Hepatocyte (in vitro differentiated cells): ENCODE results near the gene KMT5B. TPM values are rescaled to one million over a fixed set of nuclear protein-coding genes. Genes with fewer than 3 reads are reported as not detected.
A peak's percentile ranks its signal among the peaks of the same experiment; 100 is the strongest.

Experiments
- DNase-seq: peaks from one replicate; pipeline ENCODE4 v3.0.0-alpha.2; 2016; ENCODE audit warnings: low spot score
- H2AFZ ChIP-seq: fragments of 200-600 bp; sonication (generic); 2 replicates; pipeline ENCODE4 v1.6.0; 2016; ENCODE audit warnings: antibody characterized with exemption, mild to moderate bottlenecking
- H3K27ac ChIP-seq: fragments of 200-600 bp; sonication (generic); 2 replicates; pipeline ENCODE4 v1.5.1; 2016; ENCODE audit warnings: mild to moderate bottlenecking
- H3K27me3 ChIP-seq: fragments of 200-600 bp; sonication (generic); 2 replicates; pipeline ENCODE4 v1.6.1; 2016
- H3K36me3 ChIP-seq: fragments of 200-600 bp; sonication (generic); replicated peaks from 2 replicates; pipeline ENCODE4 v1.5.1; 2016; ENCODE audit warnings: low read depth; ENCODE audit not compliant: insufficient read depth
- H3K4me1 ChIP-seq: fragments of 200-600 bp; sonication (generic); 2 replicates; pipeline ENCODE4 v1.5.1; 2016; ENCODE audit warnings: mild to moderate bottlenecking, moderate library complexity; ENCODE audit not compliant: insufficient read depth
- H3K4me2 ChIP-seq: fragments of 200-600 bp; sonication (generic); 2 replicates; pipeline ENCODE4 v1.6.0; 2016
- H3K4me3 ChIP-seq: fragments of 200-600 bp; sonication (generic); 2 replicates; pipeline ENCODE4 v1.5.1; 2016; ENCODE audit warnings: mild to moderate bottlenecking
- H3K79me2 ChIP-seq: fragments of 200-600 bp; sonication (generic); 2 replicates; pipeline ENCODE4 v1.6.0; 2017; ENCODE audit warnings: mild to moderate bottlenecking
- H3K9me2 ChIP-seq: fragments of 200-600 bp; sonication (generic); replicated peaks from 2 replicates; pipeline ENCODE4 v1.6.0; 2017; ENCODE audit warnings: mild to moderate bottlenecking; ENCODE audit not compliant: insufficient read depth
- H3K9me3 ChIP-seq: fragments of 200-600 bp; sonication (generic); 2 replicates; pipeline ENCODE4 v1.5.1; 2016; ENCODE audit warnings: low read depth, mild to moderate bottlenecking
- H4K20me1 ChIP-seq: fragments of 200-600 bp; sonication (generic); 2 replicates; pipeline ENCODE4 v1.6.0; 2016; ENCODE audit warnings: mild to moderate bottlenecking; ENCODE audit not compliant: insufficient read depth, poor library complexity, severe bottlenecking
- EZH2 ChIP-seq: fragments of 200-600 bp; sonication (generic); IDR thresholded peaks from 2 replicates; pipeline ENCODE4 v1.6.1; 2016; ENCODE audit warnings: antibody characterized with exemption, mild to moderate bottlenecking, borderline replicate concordance
- EZH2phosphoT487 ChIP-seq: fragments of 200-600 bp; sonication (generic); IDR thresholded peaks from one replicate; pipeline ENCODE4 v1.6.1; 2018; ENCODE audit warnings: antibody characterized with exemption, mild to moderate bottlenecking, low read depth, moderate library complexity; ENCODE audit not compliant: unreplicated experiment, severe bottlenecking
- WGBS: methylation state at CpG from one replicate; pipeline ENCODE4 v1.1.6; 2016; ENCODE audit warnings: low lambda C conversion rate; ENCODE audit errors: missing lambda C conversion rate; 5-methylcytosine and 5-hydroxymethylcytosine counted together
- polyA plus RNA-seq: library from polyadenylated mRNA; unstranded; fragments of >200 nt; fragmentation: Nextera tagmentation; extraction: Ambion mirVana; gene quantifications from 2 replicates; pipeline ENCODE4 v1.2.1, GENCODE V29; 2016
- total RNA-seq: library from RNA; depleted of rRNA; stranded (reverse); fragments of >200 nt; gene quantifications from 2 replicates; pipeline ENCODE4 v1.2.3, GENCODE V29; 2014
- TF ChIP-seq, protein P1 (sequence below): fragments of 200-600 bp; sonication (generic); IDR thresholded peaks from 2 replicates; pipeline ENCODE4 v1.5.1; 2016; ENCODE audit warnings: antibody characterized with exemption, mild to moderate bottlenecking; ENCODE audit not compliant: poor library complexity

The KMT5B gene
- total and polyA plus RNA-seq, 2 experiments from 2014 or later = 29.9 to 36.0 TPM

DNA sequence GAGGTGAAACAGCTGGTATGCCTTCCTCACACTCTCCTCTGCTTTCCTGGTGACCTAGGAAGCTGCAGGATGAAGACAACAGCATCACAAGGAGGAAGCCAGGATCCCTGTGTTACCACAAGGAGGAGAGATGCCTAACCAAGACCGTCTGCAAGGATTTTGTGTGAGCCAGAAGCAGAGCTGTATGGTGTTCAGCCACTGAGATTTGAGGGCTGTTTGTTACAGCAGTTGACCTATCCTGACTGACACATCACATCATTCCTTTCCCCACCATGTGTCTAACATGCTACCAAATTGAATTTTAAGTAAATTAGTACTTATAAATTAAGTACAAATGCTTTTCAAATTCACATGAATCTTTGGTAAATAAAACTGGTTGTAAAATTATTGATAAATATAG lies 83.0 kb downstream of the KMT5B start:
- H3K4me1 ChIP-seq = peaks cover 16% of the 10 kb centered on the region
- H3K4me2 ChIP-seq = no peak overlapping the region
- H3K36me3 ChIP-seq = no peaks in the 10 kb centered on the region
- no peak for DNase-seq
- no peaks in the 10 kb centered on the region for H3K79me2 ChIP-seq
- no peaks in the 10 kb centered on the region for H3K9me3 ChIP-seq
- H3K4me3 ChIP-seq = no peak overlapping the region
- no peaks in the 10 kb centered on the region for H4K20me1 ChIP-seq
- TF ChIP-seq EZH2phosphoT487 = no peak
- no peak for TF ChIP-seq EZH2
- TF ChIP-seq, protein P1, sequence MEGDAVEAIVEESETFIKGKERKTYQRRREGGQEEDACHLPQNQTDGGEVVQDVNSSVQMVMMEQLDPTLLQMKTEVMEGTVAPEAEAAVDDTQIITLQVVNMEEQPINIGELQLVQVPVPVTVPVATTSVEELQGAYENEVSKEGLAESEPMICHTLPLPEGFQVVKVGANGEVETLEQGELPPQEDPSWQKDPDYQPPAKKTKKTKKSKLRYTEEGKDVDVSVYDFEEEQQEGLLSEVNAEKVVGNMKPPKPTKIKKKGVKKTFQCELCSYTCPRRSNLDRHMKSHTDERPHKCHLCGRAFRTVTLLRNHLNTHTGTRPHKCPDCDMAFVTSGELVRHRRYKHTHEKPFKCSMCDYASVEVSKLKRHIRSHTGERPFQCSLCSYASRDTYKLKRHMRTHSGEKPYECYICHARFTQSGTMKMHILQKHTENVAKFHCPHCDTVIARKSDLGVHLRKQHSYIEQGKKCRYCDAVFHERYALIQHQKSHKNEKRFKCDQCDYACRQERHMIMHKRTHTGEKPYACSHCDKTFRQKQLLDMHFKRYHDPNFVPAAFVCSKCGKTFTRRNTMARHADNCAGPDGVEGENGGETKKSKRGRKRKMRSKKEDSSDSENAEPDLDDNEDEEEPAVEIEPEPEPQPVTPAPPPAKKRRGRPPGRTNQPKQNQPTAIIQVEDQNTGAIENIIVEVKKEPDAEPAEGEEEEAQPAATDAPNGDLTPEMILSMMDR = no peak
- no peaks in the 10 kb centered on the region for H3K9me2 ChIP-seq
- no peak overlapping the region for H2AFZ ChIP-seq
- H3K27ac ChIP-seq = peak overlapping the region; percentile 93
- 80% methylated on average over 1 of the region's 1 CpG for WGBS
- H3K27me3 ChIP-seq = no peaks in the 10 kb centered on the region

- WGBS = 30% methylated on average over 13 of the region's 15 CpGs
- Histone ChIP-seq H2AFZ (peak overlapping the region; percentile 83), H4K20me1 (no peaks in the 10 kb centered on the region), H3K9me2 (no peaks in the 10 kb centered on the region), H3K27ac (peak overlapping the region; percentile 93), H3K79me2 (no peaks in the 10 kb centered on the region), H3K4me2 (peak overlapping the region; percentile 87), H3K4me3 (peak overlapping the region; percentile 17), H3K4me1 (peaks cover 16% of the 10 kb centered on the region), H3K36me3 (no peaks in the 10 kb centered on the region), H3K9me3 (no peaks in the 10 kb centered on the region), H3K27me3 (no peaks in the 10 kb centered on the region)
- DNase-seq = peak; percentile 91
- TF ChIP-seq, protein P1 = no peak
- no peak for TF ChIP-seq EZH2
- no peak for TF ChIP-seq EZH2phosphoT487
Measured at GRCh38 chr11:68128682-68129327, 84.3 kb downstream of the KMT5B start.

- Histone ChIP-seq H3K4me1 (peaks cover 20% of the 10 kb centered on the region), H3K4me3 (peak overlapping the region; percentile 17), H3K4me2 (peak overlapping the region; percentile 87), H3K27me3 (no peaks in the 10 kb centered on the region), H3K36me3 (no peaks in the 10 kb centered on the region), H4K20me1 (no peaks in the 10 kb centered on the region), H3K79me2 (no peaks in the 10 kb centered on the region), H2AFZ (peak overlapping the region; percentile 83), H3K27ac (peak overlapping the region; percentile 93), H3K9me2 (no peaks in the 10 kb centered on the region), H3K9me3 (no peaks in the 10 kb centered on the region)
- DNase-seq = peak; percentile 96
- 26% methylated on average over 16 of the region's 48 CpGs for WGBS
- no peak for TF ChIP-seq EZH2phosphoT487
- TF ChIP-seq EZH2 = no peak
- TF ChIP-seq, protein P1 = no peak
Measured at GRCh38 chr11:68127714-68128681, 85.1 kb downstream of the KMT5B start.
